GM18861 (cell line): ENCODE results near the gene PHPT1.
"Not testable (repeated sequence)": the region's sequence is repeated elsewhere in the genome, so short reads cannot be mapped to it uniquely, and the experiment has no call there.

Source experiments
- ATAC-seq: cut with Tn5 transposase; IDR thresholded peaks from one replicate; pipeline ENCODE4 v1.9.1; 2021; ENCODE audit not compliant: unreplicated experiment

The PHPT1 gene

GRCh38 chr9:136858844-136859757, 9.9 kb downstream of the PHPT1 start:
- no peak for ATAC-seq

DNA sequence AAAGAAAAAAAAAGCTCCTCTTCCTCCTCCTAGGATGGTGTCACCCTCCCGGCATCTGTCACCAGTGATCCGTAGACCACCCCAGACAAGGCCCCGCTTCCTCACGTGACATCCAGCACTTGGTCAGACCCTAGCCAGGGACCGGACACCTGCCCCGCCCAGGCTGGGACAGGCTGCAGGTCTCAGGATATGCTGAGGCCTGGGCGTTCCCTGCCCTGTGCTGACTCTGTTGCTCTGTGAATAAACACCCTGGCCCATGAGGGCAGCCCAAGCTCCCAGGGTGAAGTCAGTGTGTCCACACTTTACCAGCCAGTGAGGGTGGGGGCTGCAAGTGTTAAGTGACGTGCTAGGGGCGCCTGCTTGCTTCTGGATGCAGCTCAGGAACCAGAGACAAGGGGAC, 11.3 kb downstream of the PHPT1 start:
- no peak for ATAC-seq

DNA sequence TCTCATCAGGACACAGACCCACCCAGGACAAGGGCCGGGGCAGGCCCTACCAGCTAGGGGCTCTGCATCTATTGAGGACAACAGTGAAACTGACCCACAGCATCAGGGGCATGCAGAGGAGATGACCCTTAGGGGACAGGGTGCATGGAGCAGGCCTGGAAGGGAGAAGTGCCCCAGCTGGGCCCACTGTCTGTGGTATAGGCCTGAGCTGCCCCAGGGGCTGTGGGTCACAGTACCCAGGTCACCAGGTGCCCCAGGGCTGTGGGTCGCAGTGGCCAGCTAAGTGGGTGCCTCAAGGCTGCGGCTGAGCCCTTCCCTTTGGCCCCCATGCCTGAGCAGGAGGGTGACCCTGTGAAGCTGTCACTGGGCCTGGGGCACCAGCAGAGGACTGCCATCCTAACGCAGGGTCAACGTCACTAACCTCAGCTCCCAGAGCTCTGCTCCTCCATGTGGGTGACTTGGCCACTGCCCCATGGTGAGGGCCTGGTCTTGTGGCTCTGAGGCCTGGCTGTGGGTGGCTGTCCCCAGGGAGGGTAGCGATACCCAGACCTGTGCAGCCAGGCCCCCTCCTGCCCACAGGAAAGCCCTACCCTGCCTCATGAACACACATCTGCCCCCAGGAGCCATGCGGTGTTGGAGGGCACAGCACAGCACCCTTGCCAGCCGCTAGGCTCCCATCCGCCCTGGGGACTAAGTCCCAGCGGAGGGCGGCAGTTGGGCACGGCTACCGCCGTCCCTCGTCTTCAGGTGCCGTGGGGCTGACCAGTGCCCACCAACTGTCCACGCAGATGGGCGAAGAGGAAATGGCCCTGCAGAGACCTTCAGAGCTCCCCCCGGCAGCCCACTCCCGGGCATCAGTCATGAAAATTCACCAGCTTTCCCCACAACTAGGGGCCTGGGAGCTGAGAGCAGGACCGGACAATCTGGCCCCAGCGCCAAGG, 12.0 kb downstream of the PHPT1 start:
- no peak for ATAC-seq

GRCh38 chr9:136861874-136862457, 12.8 kb downstream of the PHPT1 start:
- ATAC-seq, result no peak

- ATAC-seq, result no peak
Measured at GRCh38 chr9:136862849-136863622, 13.8 kb downstream of the PHPT1 start.

- no peak for ATAC-seq
Measured at GRCh38 chr9:136863623-136864273, 14.5 kb downstream of the PHPT1 start.

DNA sequence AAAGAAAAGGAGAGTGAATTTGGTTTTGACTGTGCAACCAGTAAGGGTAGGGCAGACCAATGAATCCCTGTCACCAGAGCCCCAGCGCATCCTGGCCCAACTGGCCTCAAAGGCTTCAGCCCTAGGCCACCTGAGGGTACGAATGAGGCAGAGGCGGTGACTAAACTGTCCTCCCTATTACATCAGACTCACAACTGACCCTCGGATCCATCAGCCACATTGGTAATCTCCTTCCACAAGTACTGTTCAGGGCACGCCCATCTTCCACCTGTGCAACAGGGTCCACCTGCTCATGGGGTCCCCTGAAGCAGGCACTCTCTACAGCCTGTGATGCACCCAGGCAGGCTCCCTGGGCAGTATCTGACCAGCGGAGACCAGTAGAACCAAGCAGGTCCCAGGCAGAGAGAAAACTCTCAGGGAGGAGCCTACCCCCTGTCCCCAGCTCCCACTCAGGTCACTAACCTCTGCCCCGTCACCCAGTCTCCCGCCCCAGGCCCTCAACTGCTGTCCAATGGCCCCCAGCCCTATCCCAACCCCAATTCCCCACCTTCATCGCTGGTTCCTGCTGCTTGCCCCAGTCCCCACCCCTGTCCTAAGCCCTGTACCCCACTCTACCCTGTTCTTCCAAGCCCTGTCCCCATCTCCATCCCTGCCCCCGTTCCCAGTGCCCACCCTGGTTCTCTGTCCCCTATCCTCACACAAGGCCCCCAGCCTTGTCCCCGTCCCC, 16.0 kb downstream of the PHPT1 start:
- no peak for ATAC-seq

DNA sequence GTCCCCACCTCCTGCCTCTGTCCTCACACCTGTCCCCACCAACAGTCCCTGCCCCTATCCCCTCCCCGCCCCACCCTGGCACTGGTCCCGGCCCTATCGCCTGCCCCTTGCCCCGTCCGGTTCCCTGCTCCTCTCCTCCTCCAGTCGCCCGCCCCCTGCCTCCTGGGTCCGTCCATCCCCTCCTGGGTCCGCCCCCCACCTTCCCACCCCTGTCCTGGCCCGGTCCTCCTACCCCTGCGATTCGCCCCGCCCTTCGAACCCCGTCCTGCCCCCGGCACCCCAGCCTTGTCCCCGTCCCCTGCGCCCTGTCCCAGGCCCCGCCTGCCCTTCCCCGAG, 16.5 kb downstream of the PHPT1 start:
- no peak for ATAC-seq

- not testable (repeated sequence) for ATAC-seq
Measured at GRCh38 chr9:136866898-136867421, 17.8 kb downstream of the PHPT1 start.

DNA sequence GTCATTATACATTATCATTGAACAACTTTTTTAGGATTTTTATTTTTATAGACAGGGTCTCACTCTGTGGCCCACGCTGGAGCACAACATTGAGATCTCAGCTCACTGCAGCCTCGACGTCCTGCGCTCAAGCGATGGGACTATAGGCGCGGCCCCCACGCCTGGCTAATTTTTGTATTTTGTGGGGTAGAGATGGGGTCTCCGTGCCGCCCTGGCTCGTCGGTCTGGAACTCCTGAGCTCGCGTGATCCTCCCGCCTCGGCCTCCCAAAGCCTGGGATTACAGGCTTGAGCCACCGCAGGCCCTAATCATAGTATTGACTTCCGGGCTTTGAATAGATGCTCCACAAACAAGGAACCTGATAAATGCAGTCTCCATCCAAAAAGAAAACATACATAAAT, 18.3 kb downstream of the PHPT1 start:
- no peak for ATAC-seq

- ATAC-seq, result no peak
Measured at GRCh38 chr9:136867917-136868316, 18.7 kb downstream of the PHPT1 start.

DNA sequence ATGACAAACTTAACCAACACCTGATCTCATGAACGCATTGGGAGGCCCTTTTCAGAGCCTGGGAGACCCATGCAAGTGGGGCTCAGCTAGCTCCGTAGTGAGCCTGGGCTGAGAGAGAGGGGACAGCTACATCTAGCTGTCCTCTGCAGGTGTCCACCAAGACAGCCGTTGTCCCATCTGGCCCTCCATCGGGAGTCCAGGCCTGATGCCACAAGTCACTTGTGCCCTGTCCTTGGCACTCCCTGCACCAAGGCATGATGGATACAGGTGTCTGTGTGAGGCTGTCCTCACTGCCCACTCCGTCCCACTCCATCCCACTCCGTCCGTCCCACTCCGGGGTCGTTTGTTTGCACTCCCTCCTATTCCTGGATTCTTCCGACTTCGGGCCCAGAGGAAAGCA, 19.4 kb downstream of the PHPT1 start:
- no peak for ATAC-seq

DNA sequence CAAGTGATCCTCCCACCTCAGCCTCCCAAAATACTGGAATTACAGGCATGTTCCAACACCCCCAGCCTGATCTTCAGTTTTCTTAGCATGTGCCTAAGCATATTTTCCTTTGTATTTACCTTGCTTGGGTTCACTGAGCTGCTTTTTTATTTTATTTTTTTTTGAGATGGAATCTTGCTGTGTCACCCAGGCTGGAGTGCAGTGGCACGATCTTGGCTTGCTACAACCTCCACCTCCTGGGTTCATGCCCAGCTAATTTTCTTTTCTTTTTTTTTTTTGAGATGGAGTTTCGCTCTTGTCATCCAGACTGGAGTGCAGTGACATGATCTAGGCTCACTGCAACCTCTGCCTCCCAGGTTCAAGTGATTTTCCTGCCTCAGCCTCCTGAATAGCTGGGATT, 20.4 kb downstream of the PHPT1 start:
- not testable (repeated sequence) for ATAC-seq

DNA sequence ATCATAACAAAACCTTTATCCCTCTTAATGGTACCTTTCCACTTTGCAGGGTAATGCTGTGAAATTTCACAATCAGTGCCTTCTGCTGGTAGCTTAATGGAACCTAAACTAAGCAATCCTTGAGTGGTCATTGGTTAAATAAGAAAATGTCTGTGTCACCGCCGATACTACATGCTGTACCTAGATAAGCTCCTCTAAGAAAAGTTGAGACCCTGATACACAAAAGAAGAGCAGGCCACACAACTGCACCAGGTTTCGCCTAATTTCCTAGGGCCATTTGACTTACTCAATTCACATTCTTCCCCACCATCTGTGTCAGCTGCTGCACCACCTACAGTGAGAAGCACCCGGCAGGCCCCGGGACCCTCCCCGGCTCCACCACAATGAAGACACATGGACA, 25.9 kb downstream of the PHPT1 start:
- no peak for ATAC-seq

DNA sequence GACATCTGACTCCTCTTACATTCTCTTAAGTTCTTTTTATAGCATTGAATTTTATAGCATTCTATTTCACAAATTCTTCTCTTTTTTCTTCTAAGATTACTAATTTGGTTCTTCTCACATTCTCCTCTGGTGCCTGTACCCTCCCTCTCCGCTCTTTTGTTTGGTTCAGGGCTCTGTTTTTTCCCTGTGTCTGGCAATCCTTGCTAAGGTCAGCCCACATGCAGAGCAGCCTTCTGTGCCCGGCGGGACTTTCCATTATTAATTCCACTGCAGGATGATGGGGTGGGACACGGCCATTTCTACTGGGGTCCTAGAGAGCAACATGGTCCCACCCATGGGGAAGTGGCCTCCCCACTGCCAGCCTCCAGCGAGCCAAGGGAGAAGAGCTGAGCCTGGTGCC, 27.3 kb downstream of the PHPT1 start:
- ATAC-seq, result no peak

DNA sequence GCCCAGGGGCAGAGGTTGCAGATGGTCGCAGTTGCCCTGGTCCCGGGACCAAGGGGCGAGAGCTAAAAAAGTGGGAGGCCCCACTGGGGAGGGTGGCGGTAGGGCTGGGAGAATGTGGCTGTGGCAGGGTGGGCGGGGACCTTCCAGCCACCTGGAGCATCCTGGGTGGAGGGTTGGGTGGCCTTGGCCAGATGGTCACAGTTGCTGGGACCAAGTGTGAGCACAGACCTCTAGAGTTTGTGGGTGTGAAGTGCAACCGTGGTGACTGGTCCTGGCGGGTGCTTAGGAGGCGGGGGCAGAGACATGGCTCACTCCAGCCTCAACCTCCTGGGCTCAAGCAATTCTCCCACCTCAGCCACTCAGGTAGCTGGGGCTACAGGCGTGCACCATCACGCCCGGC, 31.4 kb downstream of the PHPT1 start:
- ATAC-seq, result no peak

GRCh38 chr9:136881691-136882108, 32.5 kb downstream of the PHPT1 start:
- ATAC-seq, result no peak

GRCh38 chr9:136882109-136882946, 33.1 kb downstream of the PHPT1 start:
- peak; percentile 22 for ATAC-seq

DNA sequence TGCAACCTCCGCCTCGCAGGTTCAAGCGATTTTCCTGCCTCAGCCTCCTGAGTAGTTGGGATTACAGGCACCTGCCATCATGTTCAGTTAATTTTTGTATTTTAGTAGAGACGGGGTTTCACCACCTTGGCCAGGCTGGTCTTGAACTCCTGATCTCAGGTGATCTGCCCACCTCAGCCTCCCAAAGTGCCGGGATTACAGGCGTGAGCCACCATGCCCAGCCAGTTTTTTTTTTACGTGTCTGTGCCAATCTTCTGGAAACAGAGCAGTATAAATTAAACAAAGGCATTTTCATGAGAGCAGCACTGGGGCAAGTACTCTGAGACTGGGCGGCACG, 33.7 kb downstream of the PHPT1 start:
- not testable (repeated sequence) for ATAC-seq
